ENCODE data around the gene CADM1. TPM values are rescaled to one million over a fixed set of nuclear protein-coding genes. Genes with fewer than 3 reads are reported as not detected.

The CADM1 gene
- total RNA-seq, 2 donors from 2014 or later, result 1.4 to 6.1 TPM

DNA sequence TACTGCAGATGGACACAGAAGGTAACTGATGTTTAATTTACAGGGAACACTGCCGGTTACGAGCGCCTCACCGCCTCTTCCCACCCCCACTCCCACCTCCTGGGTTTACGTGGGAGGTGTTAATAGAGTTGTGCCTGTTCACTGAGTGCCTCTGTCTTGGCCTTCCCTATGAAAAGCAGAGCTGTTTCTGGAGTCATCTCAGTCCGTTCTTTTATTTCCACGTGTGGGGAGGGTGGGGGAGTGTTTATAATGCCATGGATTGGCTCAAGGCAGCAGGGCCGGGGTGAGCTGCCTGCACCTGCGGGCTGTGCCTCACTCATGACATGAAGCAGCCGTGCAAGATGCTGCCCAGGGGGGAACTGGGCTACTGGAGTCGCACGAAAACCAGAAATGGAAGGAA lies 322.7 kb downstream of the CADM1 start:
- no peak for DNase-seq (ENCODE audit: low spot score)
- Histone ChIP-seq H3K27me3 (replicated peaks; ENCODE audit: insufficient read depth) (no peaks in the 10 kb centered on the region), H3K27ac (no peak overlapping the region), H3K36me3 (no peaks in the 10 kb centered on the region), H3K4me3 (no peak overlapping the region), H3K9me3 (no peaks in the 10 kb centered on the region), H3K4me1 (ENCODE audit: control insufficient read depth in 1 of 2, low read depth in 2 of 2) (no peaks in the 10 kb centered on the region)
- no peak for ATAC-seq (ENCODE audit: insufficient number of reproducible peaks, low FRiP score, low read depth)
- TF ChIP-seq, protein P1, sequence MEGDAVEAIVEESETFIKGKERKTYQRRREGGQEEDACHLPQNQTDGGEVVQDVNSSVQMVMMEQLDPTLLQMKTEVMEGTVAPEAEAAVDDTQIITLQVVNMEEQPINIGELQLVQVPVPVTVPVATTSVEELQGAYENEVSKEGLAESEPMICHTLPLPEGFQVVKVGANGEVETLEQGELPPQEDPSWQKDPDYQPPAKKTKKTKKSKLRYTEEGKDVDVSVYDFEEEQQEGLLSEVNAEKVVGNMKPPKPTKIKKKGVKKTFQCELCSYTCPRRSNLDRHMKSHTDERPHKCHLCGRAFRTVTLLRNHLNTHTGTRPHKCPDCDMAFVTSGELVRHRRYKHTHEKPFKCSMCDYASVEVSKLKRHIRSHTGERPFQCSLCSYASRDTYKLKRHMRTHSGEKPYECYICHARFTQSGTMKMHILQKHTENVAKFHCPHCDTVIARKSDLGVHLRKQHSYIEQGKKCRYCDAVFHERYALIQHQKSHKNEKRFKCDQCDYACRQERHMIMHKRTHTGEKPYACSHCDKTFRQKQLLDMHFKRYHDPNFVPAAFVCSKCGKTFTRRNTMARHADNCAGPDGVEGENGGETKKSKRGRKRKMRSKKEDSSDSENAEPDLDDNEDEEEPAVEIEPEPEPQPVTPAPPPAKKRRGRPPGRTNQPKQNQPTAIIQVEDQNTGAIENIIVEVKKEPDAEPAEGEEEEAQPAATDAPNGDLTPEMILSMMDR (IDR thresholded peaks at IDR 0.05), result no peak

DNA sequence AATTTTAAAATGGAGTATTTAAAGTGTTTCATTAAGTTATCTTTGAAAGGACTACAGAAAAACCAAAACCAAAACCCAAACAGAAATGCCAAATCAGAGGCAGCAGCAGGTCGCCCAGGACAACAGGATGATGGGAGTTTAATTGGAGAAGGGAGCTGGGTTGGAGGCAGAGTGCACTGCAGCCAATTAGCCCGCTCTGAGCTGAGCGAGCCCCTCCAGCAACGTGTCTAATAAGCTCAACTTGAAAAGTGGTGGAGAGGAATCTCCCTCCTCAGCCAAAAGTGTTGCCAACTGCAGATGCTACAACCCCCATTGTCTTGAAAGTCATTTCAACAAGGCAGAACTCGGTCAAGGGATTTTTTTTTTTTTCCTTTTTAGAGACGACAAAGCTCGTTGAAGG lies 323.9 kb downstream of the CADM1 start:
- Histone ChIP-seq H3K4me1 (ENCODE audit: control insufficient read depth in 1 of 2, low read depth in 2 of 2) (no peaks in the 10 kb centered on the region), H3K27me3 (replicated peaks; ENCODE audit: insufficient read depth) (no peaks in the 10 kb centered on the region), H3K9me3 (no peaks in the 10 kb centered on the region), H3K27ac (no peak overlapping the region), H3K4me3 (no peak overlapping the region), H3K36me3 (no peaks in the 10 kb centered on the region)
- DNase-seq (ENCODE audit: low spot score), result no peak
- TF ChIP-seq, protein P1 (IDR thresholded peaks at IDR 0.05), result no peak
- ATAC-seq (ENCODE audit: insufficient number of reproducible peaks, low FRiP score, low read depth), result no peak

DNA sequence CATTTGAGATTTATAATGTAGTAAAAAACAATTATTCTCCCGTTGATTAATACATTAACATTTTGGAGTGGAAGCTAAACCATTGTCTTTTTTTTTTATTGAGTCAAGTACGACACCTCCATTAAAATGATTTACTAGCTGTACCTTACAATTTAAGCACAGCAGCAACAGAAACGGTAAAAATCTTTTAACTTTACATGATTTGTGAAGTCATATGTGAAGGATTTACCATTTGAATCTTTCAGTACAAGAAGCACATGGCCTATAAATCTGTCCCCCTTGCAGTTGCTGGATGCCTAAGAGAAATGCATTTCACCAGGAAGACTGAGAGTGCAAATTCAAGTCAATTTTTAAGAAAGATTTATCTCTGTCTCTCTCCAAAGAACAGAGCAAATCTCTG lies 324.6 kb downstream of the CADM1 start:
- Histone ChIP-seq H3K27ac (no peak overlapping the region), H3K9me3 (no peaks in the 10 kb centered on the region), H3K4me3 (no peak overlapping the region), H3K4me1 (ENCODE audit: control insufficient read depth in 1 of 2, low read depth in 2 of 2) (no peaks in the 10 kb centered on the region), H3K36me3 (no peaks in the 10 kb centered on the region), H3K27me3 (replicated peaks; ENCODE audit: insufficient read depth) (no peaks in the 10 kb centered on the region)
- DNase-seq (ENCODE audit: low spot score) (no peak), ATAC-seq (ENCODE audit: insufficient number of reproducible peaks, low FRiP score, low read depth) (no peak)
- TF ChIP-seq, protein P1 (IDR thresholded peaks at IDR 0.05), result no peak

DNA sequence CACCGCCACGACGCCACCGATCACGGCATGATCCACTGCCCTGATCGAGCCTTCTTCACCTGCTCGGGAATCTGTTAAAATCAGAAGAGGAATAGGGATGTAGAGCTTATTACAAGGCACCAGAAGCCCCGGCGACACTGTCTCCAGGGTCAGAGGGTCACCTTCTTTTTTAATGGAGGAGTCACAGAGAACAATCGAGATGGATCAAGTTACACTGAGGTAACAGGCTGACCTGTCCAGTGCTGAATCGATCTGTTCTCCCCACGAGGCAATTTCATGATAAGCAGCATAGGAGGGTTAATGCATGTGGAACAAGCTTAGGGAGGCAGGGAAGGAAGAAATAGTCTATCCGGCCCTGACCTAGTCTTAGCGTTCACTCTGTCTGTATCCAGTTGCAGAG lies 325.5 kb downstream of the CADM1 start:
- H3K4me1 ChIP-seq (ENCODE audit: control insufficient read depth in 1 of 2, low read depth in 2 of 2), result no peaks in the 10 kb centered on the region
- ATAC-seq (ENCODE audit: insufficient number of reproducible peaks, low FRiP score, low read depth) (no peak), DNase-seq (ENCODE audit: low spot score) (no peak)
- no peaks in the 10 kb centered on the region for H3K9me3 ChIP-seq
- no peak overlapping the region for H3K4me3 ChIP-seq
- H3K36me3 ChIP-seq, result no peaks in the 10 kb centered on the region
- TF ChIP-seq, protein P1 (IDR thresholded peaks at IDR 0.05), result no peak
- no peaks in the 10 kb centered on the region for H3K27me3 ChIP-seq (replicated peaks; ENCODE audit: insufficient read depth)
- H3K27ac ChIP-seq, result no peak overlapping the region

DNA sequence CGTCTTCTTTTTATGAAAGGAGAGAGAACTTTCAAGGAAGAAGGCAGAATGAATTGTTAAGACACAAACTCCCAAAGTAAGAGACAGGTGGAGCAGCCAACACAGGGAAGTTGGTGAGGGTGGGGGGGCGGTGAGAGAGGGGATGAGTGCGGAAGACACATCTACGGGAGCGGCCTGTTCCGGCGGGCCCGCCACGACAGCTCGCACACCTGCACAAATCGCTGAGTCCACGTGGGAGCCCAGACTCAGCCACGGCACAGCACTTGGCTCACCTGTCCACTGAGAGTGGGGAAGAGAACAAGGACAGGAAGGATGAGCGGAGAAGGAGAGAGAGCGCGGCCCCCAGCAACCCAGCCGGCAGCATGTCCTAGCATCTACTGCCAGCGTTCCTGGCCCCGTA lies 331.1 kb downstream of the CADM1 start:
- no peak for DNase-seq (ENCODE audit: low spot score)

More for the DNA sequence above, 331.1 kb downstream of the CADM1 start:
- Histone ChIP-seq H3K9me3 (no peaks in the 10 kb centered on the region), H3K4me3 (no peak overlapping the region), H3K36me3 (no peaks in the 10 kb centered on the region), H3K27ac (no peak overlapping the region), H3K4me1 (ENCODE audit: control insufficient read depth in 1 of 2, low read depth in 2 of 2) (no peaks in the 10 kb centered on the region), H3K27me3 (replicated peaks; ENCODE audit: insufficient read depth) (no peaks in the 10 kb centered on the region)
- TF ChIP-seq, protein P1 (IDR thresholded peaks at IDR 0.05), result no peak
- no peak for ATAC-seq (ENCODE audit: insufficient number of reproducible peaks, low FRiP score, low read depth)
